T-helper 2 cell treated with Interferon-gamma antibody and Interleukin-4, amounts not matched to agents 5 μg/mL and 100 μg/mL, for 36 hours (primary cell): ENCODE data around the gene RLN3.
"Not testable (repeated sequence)": the region's sequence is repeated elsewhere in the genome, so short reads cannot be mapped to it uniquely, and the experiment has no call there.

Source experiments
- DNase-seq: peaks from one replicate; pipeline ENCODE4 v3.0.0; 2021; ENCODE audit warnings: low spot score
- H3K27ac Mint-ChIP-seq: one replicate; pipeline ENCODE4 v1.8.0; 2021; ENCODE audit warnings: mild to moderate bottlenecking, mixed read lengths
- H3K27me3 Mint-ChIP-seq: one replicate; pipeline ENCODE4 v1.8.0; 2021; ENCODE audit warnings: low read depth, mixed read lengths
- H3K36me3 Mint-ChIP-seq: one replicate; pipeline ENCODE4 v1.8.0; 2021; ENCODE audit warnings: low read depth, mixed read lengths
- H3K4me1 Mint-ChIP-seq: one replicate; pipeline ENCODE4 v1.8.0; 2021; ENCODE audit warnings: low read depth, mixed read lengths
- H3K4me3 Mint-ChIP-seq: one replicate; pipeline ENCODE4 v1.8.0; 2022; ENCODE audit warnings: mild to moderate bottlenecking, moderate library complexity, mixed read lengths
- H3K9me3 Mint-ChIP-seq: one replicate; pipeline ENCODE4 v1.8.0; 2021; ENCODE audit warnings: mixed read lengths

The RLN3 gene

GRCh38 chr19:14048443-14049153 is 20.6 kb downstream of the RLN3 start:
- Mint-ChIP-seq H3K27me3 (no peaks in the 10 kb centered on the region), H3K36me3 (peaks cover 58% of the 10 kb centered on the region), H3K4me3 (no peak overlapping the region), H3K4me1 (no peaks in the 10 kb centered on the region), H3K9me3 (no peaks in the 10 kb centered on the region), H3K27ac (no peak overlapping the region)
- peak; percentile 51 for DNase-seq

GRCh38 chr19:14050512-14050911 is 22.6 kb downstream of the RLN3 start:
- Mint-ChIP-seq H3K9me3 (no peaks in the 10 kb centered on the region), H3K27me3 (peaks cover 2% of the 10 kb centered on the region), H3K36me3 (peaks cover 65% of the 10 kb centered on the region), H3K4me3 (no peak overlapping the region), H3K27ac (no peak overlapping the region), H3K4me1 (no peaks in the 10 kb centered on the region)
- DNase-seq, result no peak

- not testable (repeated sequence) for H3K4me3 Mint-ChIP-seq, H3K27me3 Mint-ChIP-seq, H3K27ac Mint-ChIP-seq, H3K9me3 Mint-ChIP-seq, H3K4me1 Mint-ChIP-seq, DNase-seq
- H3K36me3 Mint-ChIP-seq, result peaks cover 62% of the 10 kb centered on the region
Observed at GRCh38 chr19:14050961-14051360, 23.0 kb downstream of the RLN3 start.

GRCh38 chr19:14051980-14052379 is 24.0 kb downstream of the RLN3 start:
- no peak for DNase-seq
- peaks cover 1% of the 10 kb centered on the region for H3K4me1 Mint-ChIP-seq
- H3K4me3 Mint-ChIP-seq, result no peak overlapping the region
- peaks cover 54% of the 10 kb centered on the region for H3K36me3 Mint-ChIP-seq
- H3K27me3 Mint-ChIP-seq, result peaks cover 5% of the 10 kb centered on the region
- H3K9me3 Mint-ChIP-seq, result no peaks in the 10 kb centered on the region
- H3K27ac Mint-ChIP-seq, result no peak overlapping the region

- H3K4me3 Mint-ChIP-seq, result no peak overlapping the region
- peaks cover 2% of the 10 kb centered on the region for H3K4me1 Mint-ChIP-seq
- no peak for DNase-seq
- no peak overlapping the region for H3K27ac Mint-ChIP-seq
- no peaks in the 10 kb centered on the region for H3K9me3 Mint-ChIP-seq
- H3K36me3 Mint-ChIP-seq, result peaks cover 50% of the 10 kb centered on the region
- peaks cover 6% of the 10 kb centered on the region for H3K27me3 Mint-ChIP-seq
Observed at GRCh38 chr19:14052470-14052869, 24.5 kb downstream of the RLN3 start.

GRCh38 chr19:14053032-14053431 is 25.1 kb downstream of the RLN3 start:
- Mint-ChIP-seq H3K4me3 (no peak overlapping the region), H3K4me1 (peaks cover 7% of the 10 kb centered on the region), H3K27ac (no peak overlapping the region), H3K27me3 (peaks cover 11% of the 10 kb centered on the region), H3K36me3 (peaks cover 46% of the 10 kb centered on the region), H3K9me3 (no peaks in the 10 kb centered on the region)
- DNase-seq, result no peak

- Mint-ChIP-seq H3K27me3 (peaks cover 16% of the 10 kb centered on the region), H3K4me3 (no peak overlapping the region)
Observed at GRCh38 chr19:14053500-14053899, 25.6 kb downstream of the RLN3 start.

GRCh38 chr19:14054099-14054498 is 26.2 kb downstream of the RLN3 start:
- peak overlapping the region; percentile 27 for H3K27ac Mint-ChIP-seq
- no peak overlapping the region for H3K4me3 Mint-ChIP-seq
- H3K9me3 Mint-ChIP-seq, result no peaks in the 10 kb centered on the region
- peaks cover 15% of the 10 kb centered on the region for H3K4me1 Mint-ChIP-seq
- H3K27me3 Mint-ChIP-seq, result peaks cover 22% of the 10 kb centered on the region
- no peak for DNase-seq
- H3K36me3 Mint-ChIP-seq, result peaks cover 37% of the 10 kb centered on the region

More at GRCh38 chr19:14053500-14053899, 25.6 kb downstream of the RLN3 start:
- Mint-ChIP-seq H3K9me3 (no peaks in the 10 kb centered on the region), H3K27ac (no peak overlapping the region), H3K4me1 (peaks cover 12% of the 10 kb centered on the region), H3K36me3 (peaks cover 42% of the 10 kb centered on the region)
- no peak for DNase-seq

- Mint-ChIP-seq H3K27me3 (peaks cover 25% of the 10 kb centered on the region), H3K9me3 (no peaks in the 10 kb centered on the region), H3K27ac (no peak overlapping the region), H3K4me3 (no peak overlapping the region), H3K4me1 (peaks cover 15% of the 10 kb centered on the region), H3K36me3 (peaks cover 33% of the 10 kb centered on the region)
- DNase-seq, result no peak
Observed at GRCh38 chr19:14054721-14055120, 26.8 kb downstream of the RLN3 start.

GRCh38 chr19:14055396-14055795 is 27.4 kb downstream of the RLN3 start:
- H3K27me3 Mint-ChIP-seq, result peaks cover 28% of the 10 kb centered on the region

GRCh38 chr19:14056069-14056666 is 28.2 kb downstream of the RLN3 start:
- Mint-ChIP-seq H3K36me3 (peaks cover 22% of the 10 kb centered on the region), H3K4me3 (no peak overlapping the region), H3K4me1 (peaks cover 15% of the 10 kb centered on the region), H3K9me3 (no peaks in the 10 kb centered on the region), H3K27ac (no peak overlapping the region), H3K27me3 (peaks cover 30% of the 10 kb centered on the region)
- DNase-seq, result no peak

More at GRCh38 chr19:14055396-14055795, 27.4 kb downstream of the RLN3 start:
- Mint-ChIP-seq H3K27ac (no peak overlapping the region), H3K36me3 (peaks cover 28% of the 10 kb centered on the region), H3K4me1 (peaks cover 15% of the 10 kb centered on the region), H3K4me3 (no peak overlapping the region), H3K9me3 (no peaks in the 10 kb centered on the region)
- DNase-seq, result no peak

GRCh38 chr19:14056741-14057356 is 28.9 kb downstream of the RLN3 start:
- Mint-ChIP-seq H3K4me1 (peaks cover 15% of the 10 kb centered on the region), H3K27me3 (peaks cover 33% of the 10 kb centered on the region), H3K36me3 (peaks cover 18% of the 10 kb centered on the region), H3K9me3 (no peaks in the 10 kb centered on the region), H3K27ac (no peak overlapping the region), H3K4me3 (peak overlapping the region; percentile 57)
- DNase-seq, result no peak

GRCh38 chr19:14058182-14059092 is 30.5 kb downstream of the RLN3 start:
- H3K27me3 Mint-ChIP-seq, result peaks cover 33% of the 10 kb centered on the region
- peaks cover 7% of the 10 kb centered on the region for H3K36me3 Mint-ChIP-seq
- no peak for DNase-seq
- H3K27ac Mint-ChIP-seq, result no peak overlapping the region
- peak overlapping the region; percentile 76 for H3K4me3 Mint-ChIP-seq
- peaks cover 15% of the 10 kb centered on the region for H3K4me1 Mint-ChIP-seq
- H3K9me3 Mint-ChIP-seq, result no peaks in the 10 kb centered on the region
